WTC11 (cell line): ENCODE measurements around the gene OR52N4. TPM values are rescaled to one million over a fixed set of nuclear protein-coding genes. Genes with fewer than 3 reads are reported as not detected.
"Not testable (repeated sequence)": the region's sequence is repeated elsewhere in the genome, so short reads cannot be mapped to it uniquely, and the experiment has no call there.

Source experiments
- ATAC-seq: fragments of 200-7000 bp; cut with Tn5 transposase; 2 replicates; pipeline ENCODE4 v1.10.0; 2021; ENCODE audit warnings: mild to moderate bottlenecking, moderate library complexity
- CTCF ChIA-PET: fragments of 300-600 bp; sonication (Branson Sonifier 250); formaldehyde crosslinking; loops from one replicate; lab custom pipeline; 2021; ENCODE audit warnings: antibody characterized with exemption; lab: Charles Lee
- POLR2A ChIA-PET: fragments of 350-600 bp; sonication (Branson Sonifier 250); formaldehyde crosslinking; loops from one replicate; lab custom pipeline; 2021; ENCODE audit warnings: antibody characterized with exemption; lab: Charles Lee
- DNase-seq: peaks from one replicate; pipeline ENCODE4 v3.0.0; 2021; ENCODE audit warnings: low spot score
- H3K27ac Mint-ChIP-seq: 2 replicates; pipeline ENCODE4 v1.8.0; 2021; ENCODE audit warnings: mixed read lengths
- H3K27me3 Mint-ChIP-seq: 2 replicates; pipeline ENCODE4 v1.8.0; 2021; ENCODE audit warnings: low read depth, mild to moderate bottlenecking, moderate library complexity, mixed read lengths
- H3K36me3 Mint-ChIP-seq: 2 replicates; pipeline ENCODE4 v1.8.0; 2021; ENCODE audit warnings: mixed read lengths
- H3K4me1 Mint-ChIP-seq: 2 replicates; pipeline ENCODE4 v1.8.0; 2022; ENCODE audit warnings: mixed read lengths
- H3K4me3 Mint-ChIP-seq: 2 replicates; pipeline ENCODE4 v1.8.0; 2021; ENCODE audit warnings: mild to moderate bottlenecking, moderate library complexity, mixed read lengths
- H3K9me3 Mint-ChIP-seq: 2 replicates; pipeline ENCODE4 v1.8.0; 2021; ENCODE audit warnings: mixed read lengths
- ATF1 ChIP-seq: sonication (generic); formaldehyde crosslinking; IDR thresholded peaks from 2 replicates; pipeline ENCODE4 v1.8.1; 2023; ENCODE audit warnings: mild to moderate bottlenecking, moderate library complexity, missing genetic modification reagents
- CREM ChIP-seq: sonication (generic); formaldehyde crosslinking; IDR thresholded peaks from 2 replicates; pipeline ENCODE4 v1.8.1; 2022; ENCODE audit warnings: mild to moderate bottlenecking, missing genetic modification reagents, moderate library complexity
- ELF4 ChIP-seq: sonication (generic); formaldehyde crosslinking; IDR thresholded peaks from 2 replicates; pipeline ENCODE4 v1.8.1; 2022; ENCODE audit warnings: low read depth, mild to moderate bottlenecking, moderate library complexity, missing genetic modification reagents
- EMX1 ChIP-seq: fragments of 250-450 bp; sonication (Bioruptor Pico); IDR thresholded peaks from 2 replicates; pipeline ENCODE4 v1.8.0; 2021; ENCODE audit warnings: mild to moderate bottlenecking
- FOXK1 ChIP-seq: sonication (generic); formaldehyde crosslinking; IDR thresholded peaks from 2 replicates; pipeline ENCODE4 v1.8.0; 2022; ENCODE audit warnings: mild to moderate bottlenecking, moderate library complexity, missing genetic modification reagents
- HMGA2 ChIP-seq: fragments of 250-450 bp; sonication (Bioruptor Pico); IDR thresholded peaks from 2 replicates; pipeline ENCODE4 v1.4.0; 2021; ENCODE audit warnings: mild to moderate bottlenecking, moderate library complexity
- IRF1 ChIP-seq: sonication (generic); formaldehyde crosslinking; IDR thresholded peaks from 2 replicates; pipeline ENCODE4 v1.8.0; 2023; ENCODE audit warnings: missing genetic modification reagents
- JUN ChIP-seq: sonication (generic); formaldehyde crosslinking; IDR thresholded peaks from 2 replicates; pipeline ENCODE4 v1.8.0; 2023; ENCODE audit warnings: mild to moderate bottlenecking, missing genetic modification reagents
- KAT7 ChIP-seq: sonication (generic); formaldehyde crosslinking; IDR thresholded peaks from 2 replicates; pipeline ENCODE4 v1.8.1; 2023; ENCODE audit warnings: missing genetic modification reagents, mild to moderate bottlenecking, borderline replicate concordance
- MXD4 ChIP-seq: fragments of 250-450 bp; sonication (Bioruptor Pico); IDR thresholded peaks from 2 replicates; pipeline ENCODE4 v1.8.0; 2021; ENCODE audit warnings: mild to moderate bottlenecking, moderate library complexity, borderline replicate concordance
- NR1H2 ChIP-seq: sonication (generic); formaldehyde crosslinking; IDR thresholded peaks from 2 replicates; pipeline ENCODE4 v1.9.0; 2021; ENCODE audit warnings: mild to moderate bottlenecking, moderate library complexity, missing genetic modification reagents
- NR2C2 ChIP-seq: sonication (generic); formaldehyde crosslinking; IDR thresholded peaks from 2 replicates; pipeline ENCODE4 v1.8.0; 2022; ENCODE audit warnings: mild to moderate bottlenecking, missing genetic modification reagents
- SP1 ChIP-seq: sonication (generic); formaldehyde crosslinking; conservative IDR thresholded peaks from 2 replicates; pipeline ENCODE4 v1.8.1; 2022; ENCODE audit warnings: missing genetic modification reagents
- TP53 ChIP-seq: sonication (generic); formaldehyde crosslinking; IDR thresholded peaks from 2 replicates; pipeline ENCODE4 v1.8.1; 2023; ENCODE audit warnings: mild to moderate bottlenecking, missing genetic modification reagents
- USF2 ChIP-seq: sonication (generic); formaldehyde crosslinking; IDR thresholded peaks from 2 replicates; pipeline ENCODE4 v1.8.1; 2023; ENCODE audit warnings: mild to moderate bottlenecking, missing genetic modification reagents, moderate library complexity
- ZBTB21 ChIP-seq: sonication (generic); formaldehyde crosslinking; IDR thresholded peaks from 2 replicates; pipeline ENCODE4 v1.8.1; 2023; ENCODE audit warnings: mild to moderate bottlenecking, missing genetic modification reagents, borderline replicate concordance
- ZNF232 ChIP-seq: sonication (generic); formaldehyde crosslinking; IDR thresholded peaks from 2 replicates; pipeline ENCODE4 v1.8.0; 2022; ENCODE audit warnings: mild to moderate bottlenecking, missing genetic modification reagents
- ZNF263 ChIP-seq: sonication (generic); formaldehyde crosslinking; IDR thresholded peaks from 2 replicates; pipeline ENCODE4 v1.8.1; 2022; ENCODE audit warnings: low read depth, mild to moderate bottlenecking, moderate library complexity, missing genetic modification reagents
- ZNF425 ChIP-seq: fragments of 250-450 bp; sonication (Bioruptor Pico); conservative IDR thresholded peaks from 2 replicates; pipeline ENCODE4 v1.9.0; 2021; ENCODE audit warnings: mild to moderate bottlenecking
- total RNA-seq: library from RNA; stranded (reverse); gene quantifications from 3 replicates; pipeline ENCODE4 v1.2.3, GENCODE V29; 2021
- TF ChIP-seq, protein P1 (sequence below): sonication (generic); formaldehyde crosslinking; IDR thresholded peaks from 2 replicates; pipeline ENCODE4 v1.8.1; 2022; ENCODE audit warnings: mild to moderate bottlenecking, moderate library complexity, missing genetic modification reagents
- TF ChIP-seq, protein P2 (sequence below): sonication (generic); formaldehyde crosslinking; IDR thresholded peaks from 2 replicates; pipeline ENCODE4 v1.8.1; 2023; ENCODE audit warnings: mild to moderate bottlenecking, missing genetic modification reagents
- TF ChIP-seq, protein P3 (sequence below): fragments of 250-450 bp; sonication (Bioruptor Pico); IDR thresholded peaks from 2 replicates; pipeline ENCODE4 v1.9.0; 2021; ENCODE audit warnings: mild to moderate bottlenecking, borderline replicate concordance

OR52N4 gene
- total RNA-seq, 1 experiment from 2014 or later = 0.52 TPM

DNA sequence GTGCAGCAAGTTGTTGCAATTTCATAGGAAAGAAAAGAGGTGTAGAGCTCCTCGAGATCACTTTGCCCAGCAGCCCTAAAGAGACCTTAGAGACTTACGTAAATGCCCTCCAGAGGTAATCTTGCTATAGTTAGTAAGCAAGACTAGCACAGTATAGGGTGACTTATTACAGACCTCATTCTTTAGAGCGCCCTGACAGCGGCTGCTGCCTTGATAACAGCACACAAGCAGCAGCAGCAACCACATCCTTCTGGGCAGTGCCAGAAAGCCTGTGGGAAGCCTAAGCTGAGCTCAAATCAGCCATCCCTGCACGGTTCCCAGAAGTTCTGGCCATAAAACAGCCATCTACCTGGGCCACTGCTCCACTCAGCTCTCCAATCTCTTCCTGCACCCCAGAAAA lies 40.3 kb upstream of the OR52N4 start (continued):
- no peak for TF ChIP-seq NR1H2 (CRISPR knock-in tag)
- no peak for TF ChIP-seq NR2C2 (CRISPR knock-in tag)
- TF ChIP-seq ZBTB21 = no peak
- TF ChIP-seq EMX1 (CRISPR knock-in tag) = no peak
- TF ChIP-seq ELF4 (CRISPR knock-in tag) = no peak
- TF ChIP-seq, protein P1, sequence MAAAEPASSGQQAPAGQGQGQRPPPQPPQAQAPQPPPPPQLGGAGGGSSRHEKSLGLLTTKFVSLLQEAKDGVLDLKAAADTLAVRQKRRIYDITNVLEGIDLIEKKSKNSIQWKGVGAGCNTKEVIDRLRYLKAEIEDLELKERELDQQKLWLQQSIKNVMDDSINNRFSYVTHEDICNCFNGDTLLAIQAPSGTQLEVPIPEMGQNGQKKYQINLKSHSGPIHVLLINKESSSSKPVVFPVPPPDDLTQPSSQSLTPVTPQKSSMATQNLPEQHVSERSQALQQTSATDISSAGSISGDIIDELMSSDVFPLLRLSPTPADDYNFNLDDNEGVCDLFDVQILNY = no peak
- TF ChIP-seq, all 79 proteins: peak for 0

DNA sequence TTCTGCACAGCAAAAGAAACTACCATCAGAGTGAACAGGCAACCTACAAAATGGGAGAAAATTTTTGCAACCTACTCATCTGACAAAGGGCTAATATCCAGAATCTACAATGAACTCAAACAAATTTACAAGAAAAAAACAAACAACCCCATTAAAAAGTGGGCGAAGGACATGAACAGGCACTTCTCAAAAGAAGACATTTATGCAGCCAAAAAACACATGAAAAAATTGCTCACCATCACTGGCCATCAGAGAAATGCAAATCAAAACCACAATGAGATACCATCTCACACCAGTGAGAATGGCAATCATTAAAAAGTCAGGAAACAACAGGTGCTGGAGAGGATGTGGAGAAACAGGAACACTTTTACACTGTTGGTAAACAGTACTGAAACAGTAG lies 37.5 kb upstream of the OR52N4 start:
- ATAC-seq, H3K4me1 Mint-ChIP-seq, POLR2A ChIA-PET, H3K27ac Mint-ChIP-seq, DNase-seq, H3K27me3 Mint-ChIP-seq, CTCF ChIA-PET, H3K36me3 Mint-ChIP-seq, H3K4me3 Mint-ChIP-seq: not testable (repeated sequence)
- peaks cover 30% of the 10 kb centered on the region for H3K9me3 Mint-ChIP-seq

DNA sequence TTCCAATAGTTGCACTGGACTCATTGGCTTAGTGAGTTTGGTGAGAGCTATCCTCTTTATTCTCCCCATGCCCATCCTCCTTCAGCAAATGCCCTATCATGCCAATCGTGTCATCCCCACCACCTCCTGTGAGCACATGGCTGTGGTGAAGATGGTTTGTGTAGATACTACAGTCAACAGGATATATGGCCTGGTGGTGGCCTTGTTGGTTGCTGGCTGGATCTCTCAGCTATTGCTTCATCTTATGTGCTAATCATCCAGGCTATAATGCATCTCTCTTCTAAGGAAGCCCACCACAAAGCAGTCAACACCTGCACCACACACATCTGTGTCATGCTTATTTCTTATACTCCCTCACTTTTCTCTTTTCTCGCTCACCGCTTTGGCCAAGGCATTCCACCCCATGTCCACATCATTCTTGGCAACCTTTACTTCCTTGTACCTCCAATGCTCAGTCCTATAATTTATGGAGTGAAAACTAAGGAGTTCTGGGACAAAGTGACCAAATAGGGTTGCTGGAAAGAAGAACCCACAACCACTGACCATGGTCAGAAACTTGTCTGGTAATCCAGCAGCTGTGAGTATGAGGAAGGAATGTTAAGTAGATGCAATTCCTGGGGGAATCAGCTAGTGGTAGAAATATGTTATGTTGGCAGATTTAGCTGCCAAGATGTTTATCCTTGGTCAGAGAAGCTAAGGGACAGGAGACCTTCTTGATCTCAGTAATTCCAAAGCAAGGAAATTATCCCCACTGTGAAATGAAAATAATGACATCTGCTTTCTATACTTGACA lies 34.1 kb upstream of the OR52N4 start:
- ChIA-PET CTCF (no interaction called here), POLR2A (no interaction called here)
- DNase-seq (no peak), ATAC-seq (no peak)
- H3K9me3 Mint-ChIP-seq = peaks cover 30% of the 10 kb centered on the region
- no peak overlapping the region for H3K27ac Mint-ChIP-seq
- H3K36me3 Mint-ChIP-seq = peaks cover 5% of the 10 kb centered on the region
- no peak for TF ChIP-seq JUN
- TF ChIP-seq ZNF232 (CRISPR knock-in tag) = no peak
- TF ChIP-seq, protein P2, sequence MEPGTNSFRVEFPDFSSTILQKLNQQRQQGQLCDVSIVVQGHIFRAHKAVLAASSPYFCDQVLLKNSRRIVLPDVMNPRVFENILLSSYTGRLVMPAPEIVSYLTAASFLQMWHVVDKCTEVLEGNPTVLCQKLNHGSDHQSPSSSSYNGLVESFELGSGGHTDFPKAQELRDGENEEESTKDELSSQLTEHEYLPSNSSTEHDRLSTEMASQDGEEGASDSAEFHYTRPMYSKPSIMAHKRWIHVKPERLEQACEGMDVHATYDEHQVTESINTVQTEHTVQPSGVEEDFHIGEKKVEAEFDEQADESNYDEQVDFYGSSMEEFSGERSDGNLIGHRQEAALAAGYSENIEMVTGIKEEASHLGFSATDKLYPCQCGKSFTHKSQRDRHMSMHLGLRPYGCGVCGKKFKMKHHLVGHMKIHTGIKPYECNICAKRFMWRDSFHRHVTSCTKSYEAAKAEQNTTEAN (CRISPR knock-in tag) = no peak
- TF ChIP-seq TP53 (CRISPR knock-in tag) = no peak
- no peak for TF ChIP-seq IRF1 (CRISPR knock-in tag)
- no peak for TF ChIP-seq MXD4 (CRISPR knock-in tag)
- no peak for TF ChIP-seq FOXK1 (CRISPR knock-in tag)
- TF ChIP-seq CREM (CRISPR knock-in tag) = no peak
- TF ChIP-seq NR1H2 (CRISPR knock-in tag) = no peak
- no peak for TF ChIP-seq KAT7 (CRISPR knock-in tag)
- TF ChIP-seq, protein P3, sequence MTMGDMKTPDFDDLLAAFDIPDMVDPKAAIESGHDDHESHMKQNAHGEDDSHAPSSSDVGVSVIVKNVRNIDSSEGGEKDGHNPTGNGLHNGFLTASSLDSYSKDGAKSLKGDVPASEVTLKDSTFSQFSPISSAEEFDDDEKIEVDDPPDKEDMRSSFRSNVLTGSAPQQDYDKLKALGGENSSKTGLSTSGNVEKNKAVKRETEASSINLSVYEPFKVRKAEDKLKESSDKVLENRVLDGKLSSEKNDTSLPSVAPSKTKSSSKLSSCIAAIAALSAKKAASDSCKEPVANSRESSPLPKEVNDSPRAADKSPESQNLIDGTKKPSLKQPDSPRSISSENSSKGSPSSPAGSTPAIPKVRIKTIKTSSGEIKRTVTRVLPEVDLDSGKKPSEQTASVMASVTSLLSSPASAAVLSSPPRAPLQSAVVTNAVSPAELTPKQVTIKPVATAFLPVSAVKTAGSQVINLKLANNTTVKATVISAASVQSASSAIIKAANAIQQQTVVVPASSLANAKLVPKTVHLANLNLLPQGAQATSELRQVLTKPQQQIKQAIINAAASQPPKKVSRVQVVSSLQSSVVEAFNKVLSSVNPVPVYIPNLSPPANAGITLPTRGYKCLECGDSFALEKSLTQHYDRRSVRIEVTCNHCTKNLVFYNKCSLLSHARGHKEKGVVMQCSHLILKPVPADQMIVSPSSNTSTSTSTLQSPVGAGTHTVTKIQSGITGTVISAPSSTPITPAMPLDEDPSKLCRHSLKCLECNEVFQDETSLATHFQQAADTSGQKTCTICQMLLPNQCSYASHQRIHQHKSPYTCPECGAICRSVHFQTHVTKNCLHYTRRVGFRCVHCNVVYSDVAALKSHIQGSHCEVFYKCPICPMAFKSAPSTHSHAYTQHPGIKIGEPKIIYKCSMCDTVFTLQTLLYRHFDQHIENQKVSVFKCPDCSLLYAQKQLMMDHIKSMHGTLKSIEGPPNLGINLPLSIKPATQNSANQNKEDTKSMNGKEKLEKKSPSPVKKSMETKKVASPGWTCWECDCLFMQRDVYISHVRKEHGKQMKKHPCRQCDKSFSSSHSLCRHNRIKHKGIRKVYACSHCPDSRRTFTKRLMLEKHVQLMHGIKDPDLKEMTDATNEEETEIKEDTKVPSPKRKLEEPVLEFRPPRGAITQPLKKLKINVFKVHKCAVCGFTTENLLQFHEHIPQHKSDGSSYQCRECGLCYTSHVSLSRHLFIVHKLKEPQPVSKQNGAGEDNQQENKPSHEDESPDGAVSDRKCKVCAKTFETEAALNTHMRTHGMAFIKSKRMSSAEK = no peak
- no peak for TF ChIP-seq SP1 (CRISPR knock-in tag)
- no peak for TF ChIP-seq ZNF263 (CRISPR knock-in tag)
- TF ChIP-seq HMGA2 (CRISPR knock-in tag) = no peak
- no peak for TF ChIP-seq ATF1 (CRISPR knock-in tag)
- no peak for TF ChIP-seq ZNF425 (CRISPR knock-in tag)
- no peak for TF ChIP-seq USF2 (CRISPR knock-in tag)
- H3K27me3 Mint-ChIP-seq = no peaks in the 10 kb centered on the region; the same call in 1 of the 2 replicates
- H3K4me1 Mint-ChIP-seq = no peaks in the 10 kb centered on the region
- H3K4me3 Mint-ChIP-seq = no peak overlapping the region
